H9 (cell line): ENCODE data around the gene APOB. TPM values are rescaled to one million over a fixed set of nuclear protein-coding genes. Genes with fewer than 3 reads are reported as not detected.

Source experiments
- DNase-seq: peaks from one replicate; pipeline ENCODE4 v3.0.0-alpha.2; 2017
- H2AFZ ChIP-seq: one replicate; pipeline ENCODE4 v1.6.1; 2013; ENCODE audit warnings: mild to moderate bottlenecking, low read length, control low read depth, moderate library complexity
- H2AK5ac ChIP-seq: 2 replicates; pipeline ENCODE4 v1.6.1; 2013; ENCODE audit warnings: low read length, control low read depth, mixed read lengths; ENCODE audit not compliant: insufficient read length
- H2BK120ac ChIP-seq: one replicate; pipeline ENCODE4 v1.6.1; 2013; ENCODE audit warnings: low read depth, mild to moderate bottlenecking, low read length, control low read depth, inconsistent platforms; ENCODE audit not compliant: poor library complexity, severe bottlenecking
- H2BK12ac ChIP-seq: 2 replicates; pipeline ENCODE4 v1.6.1; 2013; ENCODE audit warnings: low read length, control low read depth, mixed read lengths, low read depth; ENCODE audit not compliant: insufficient read length
- H2BK15ac ChIP-seq: 2 replicates; pipeline ENCODE4 v1.6.1; 2013; ENCODE audit warnings: low read depth, low read length, control low read depth
- H2BK20ac ChIP-seq: one replicate; pipeline ENCODE4 v1.6.1; 2013; ENCODE audit warnings: low read depth, mild to moderate bottlenecking, low read length, control low read depth, inconsistent platforms; ENCODE audit not compliant: poor library complexity, severe bottlenecking
- H2BK5ac ChIP-seq: 2 replicates; pipeline ENCODE4 v1.6.1; 2013; ENCODE audit warnings: low read length, control low read depth, mixed read lengths; ENCODE audit not compliant: insufficient read length
- H3K14ac ChIP-seq: 2 replicates; pipeline ENCODE4 v1.6.1; 2013; ENCODE audit warnings: low read length, control low read depth; ENCODE audit not compliant: insufficient read depth
- H3K18ac ChIP-seq: 2 replicates; pipeline ENCODE4 v1.6.1; 2013; ENCODE audit warnings: low read depth, mild to moderate bottlenecking, mixed read lengths, low read length, control low read depth; ENCODE audit not compliant: insufficient read length
- H3K23ac ChIP-seq: 2 replicates; pipeline ENCODE4 v1.6.1; 2013; ENCODE audit warnings: low read length, control low read depth, mixed read lengths, low read depth; ENCODE audit not compliant: insufficient read length
- H3K23me2 ChIP-seq: 2 replicates; pipeline ENCODE4 v1.6.1; 2013; ENCODE audit warnings: low read depth, mild to moderate bottlenecking, mixed read lengths, low read length, control low read depth; ENCODE audit not compliant: insufficient read length, poor library complexity, severe bottlenecking
- H3K27ac ChIP-seq: 2 replicates; pipeline ENCODE4 v1.5.1; 2013; ENCODE audit warnings: low read length, control low read depth, mixed read lengths, low read depth; ENCODE audit not compliant: insufficient read length
- H3K27me3 ChIP-seq: 2 replicates; pipeline ENCODE4 v1.6.1; 2013; ENCODE audit warnings: low read length, control low read depth, inconsistent platforms; ENCODE audit not compliant: insufficient read depth
- H3K4ac ChIP-seq: 2 replicates; pipeline ENCODE4 v1.6.1; 2013; ENCODE audit warnings: low read depth, mild to moderate bottlenecking, control low read depth, inconsistent platforms, low read length, moderate library complexity
- H3K4me1 ChIP-seq: 2 replicates; pipeline ENCODE4 v1.6.1; 2013; ENCODE audit warnings: low read length, control low read depth, inconsistent platforms; ENCODE audit not compliant: insufficient read depth
- H3K4me2 ChIP-seq: 2 replicates; pipeline ENCODE4 v1.6.1; 2013; ENCODE audit warnings: low read length, control low read depth, mixed read lengths; ENCODE audit not compliant: insufficient read length, insufficient read depth
- H3K56ac ChIP-seq: 2 replicates; pipeline ENCODE4 v1.6.1; 2013; ENCODE audit warnings: low read depth, mild to moderate bottlenecking, mixed read lengths, low read length, control low read depth; ENCODE audit not compliant: insufficient read length
- H3K79me1 ChIP-seq: 2 replicates; pipeline ENCODE4 v1.6.1; 2013; ENCODE audit warnings: low read depth, mild to moderate bottlenecking, moderate library complexity, low read length, control low read depth, inconsistent platforms; ENCODE audit not compliant: insufficient read depth, poor library complexity, severe bottlenecking
- H3K79me2 ChIP-seq: 2 replicates; pipeline ENCODE4 v1.6.1; 2013; ENCODE audit warnings: low read length, control low read depth, inconsistent platforms; ENCODE audit not compliant: insufficient read depth
- H3K9ac ChIP-seq: 2 replicates; pipeline ENCODE4 v1.6.1; 2013; ENCODE audit warnings: low read length, control low read depth, mixed read lengths; ENCODE audit not compliant: insufficient read length; ENCODE audit errors: extremely low read depth
- H3K9me3 ChIP-seq: one replicate; pipeline ENCODE4 v1.6.1; 2013; ENCODE audit warnings: low read depth, low read length, inconsistent platforms; ENCODE audit not compliant: control insufficient read depth
- H3T11ph ChIP-seq: one replicate; pipeline ENCODE4 v1.6.1; 2013; ENCODE audit warnings: mild to moderate bottlenecking, low read length, control low read depth, inconsistent platforms
- H4K20me1 ChIP-seq: one replicate; pipeline ENCODE4 v1.6.1; 2013; ENCODE audit not compliant: control insufficient read depth, insufficient read length, insufficient read depth
- H4K5ac ChIP-seq: 2 replicates; pipeline ENCODE4 v1.6.1; 2013; ENCODE audit warnings: low read depth, mild to moderate bottlenecking, mixed read lengths, low read length, control low read depth; ENCODE audit not compliant: insufficient read length
- H4K8ac ChIP-seq: replicated peaks from 2 replicates; pipeline ENCODE4 v1.6.1; 2013; ENCODE audit warnings: low read length, control low read depth, mixed read lengths, low read depth; ENCODE audit not compliant: insufficient read length
- H4K91ac ChIP-seq: 2 replicates; pipeline ENCODE4 v1.6.1; 2013; ENCODE audit warnings: low read depth, mild to moderate bottlenecking, moderate library complexity, mixed read lengths, low read length, control low read depth; ENCODE audit not compliant: insufficient read length
- H3K27ac Mint-ChIP-seq, 3 experiments: 2 replicates in 2 of 3; 3 replicates in 1 of 3; pipeline ENCODE4 v1.8.0; 2020 to 2021; ENCODE audit warnings: mixed read lengths in 3 of 3, mild to moderate bottlenecking in 1 of 3, moderate library complexity in 1 of 3
- H3K27me3 Mint-ChIP-seq: 2 replicates; pipeline ENCODE4 v1.8.0; 2021; ENCODE audit warnings: low read depth, mild to moderate bottlenecking, moderate library complexity, mixed read lengths
- H3K36me3 Mint-ChIP-seq, 3 experiments: 2 replicates in 2 of 3; 3 replicates in 1 of 3; pipeline ENCODE4 v1.8.0; 2020 to 2021; ENCODE audit warnings: low read depth in 3 of 3, mixed read lengths in 3 of 3; ENCODE audit not compliant: insufficient read depth in 1 of 3
- H3K4me1 Mint-ChIP-seq, 2 experiments: 2 replicates each; pipeline ENCODE4 v1.8.0; 2020; ENCODE audit warnings: mixed read lengths in 2 of 2
- H3K4me3 Mint-ChIP-seq, 2 experiments: 2 replicates in 1 of 2; 3 replicates in 1 of 2; pipeline ENCODE4 v1.8.0; 2020 to 2021; ENCODE audit warnings: mild to moderate bottlenecking in 2 of 2, mixed read lengths in 2 of 2, moderate library complexity in 1 of 2
- H3K9me3 Mint-ChIP-seq, 2 experiments: 2 replicates in 1 of 2; 3 replicates in 1 of 2; pipeline ENCODE4 v1.8.0; 2020; ENCODE audit warnings: mild to moderate bottlenecking in 2 of 2, mixed read lengths in 2 of 2, moderate library complexity in 1 of 2
- WGBS: extraction: QIAGEN DNeasy Blood & Tissue Kit; methylation state at CpG from one replicate; pipeline ENCODE4 v1.1.7; 2013; ENCODE audit warnings: missing lambda C conversion rate, low lambda C conversion rate, mixed read lengths; ENCODE audit not compliant: insufficient read length; ENCODE audit errors: extremely low coverage; 5-methylcytosine and 5-hydroxymethylcytosine counted together
- total RNA-seq: library from RNA; stranded (reverse); gene quantifications from 2 replicates; pipeline ENCODE4 v1.2.1, GENCODE V29; 2021
- TF ChIP-seq, protein P1 (sequence below): fragments of 200-600 bp; sonication (generic); conservative IDR thresholded peaks from 3 replicates; pipeline ENCODE4 v1.8.0; 2021; ENCODE audit warnings: antibody characterized with exemption, mild to moderate bottlenecking

The APOB gene
- total RNA-seq, 1 experiment from 2014 or later, result 0.26 TPM

DNA sequence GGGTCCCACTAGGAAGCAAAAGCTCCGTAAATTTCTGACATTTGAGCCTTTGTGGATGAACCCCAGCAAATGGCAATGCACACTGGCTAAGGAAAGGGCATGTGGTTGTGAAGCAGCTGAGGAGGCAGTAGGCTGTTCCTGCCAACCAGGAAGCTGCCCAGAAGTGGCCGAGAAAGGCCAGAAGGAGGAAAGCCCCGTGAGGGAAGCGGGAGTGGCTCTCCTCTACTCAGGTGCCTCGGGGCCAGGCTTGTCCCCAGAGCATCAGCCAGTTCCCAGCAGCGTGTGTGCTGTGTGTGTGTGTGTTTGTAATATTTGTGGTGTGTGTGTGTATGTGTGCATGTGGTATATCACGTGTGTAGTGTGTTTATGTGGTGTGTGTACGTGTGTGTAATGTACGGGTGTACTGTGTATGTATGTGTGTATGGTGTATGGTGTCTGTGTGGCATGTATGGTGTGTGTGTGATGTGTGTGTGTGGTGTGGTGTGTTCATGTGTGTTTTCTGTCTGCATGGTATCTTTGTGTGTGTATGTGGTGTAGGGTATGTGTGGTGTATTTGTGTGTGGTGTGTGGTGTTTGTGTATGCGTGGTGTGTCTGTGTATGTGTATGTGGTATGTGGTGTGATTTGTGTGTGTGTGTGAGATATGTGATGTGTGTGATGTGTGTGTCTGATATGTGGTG lies 90.6 kb downstream of the APOB start:
- Histone ChIP-seq H4K91ac (no peak overlapping the region), H4K8ac (no peak overlapping the region), H3K4me2 (no peak overlapping the region), H3K9ac (no peak overlapping the region), H4K5ac (no peak overlapping the region), H2BK15ac (no peak overlapping the region), H3K4ac (no peak overlapping the region), H3K27me3 (no peaks in the 10 kb centered on the region), H3T11ph (no peak overlapping the region), H3K9me3 (no peaks in the 10 kb centered on the region), H3K14ac (no peak overlapping the region), H2BK12ac (no peak overlapping the region), H3K56ac (no peak overlapping the region), H2BK120ac (no peak overlapping the region), H3K79me1 (no peaks in the 10 kb centered on the region), H2BK20ac (no peak overlapping the region), H4K20me1 (no peaks in the 10 kb centered on the region), H3K79me2 (no peaks in the 10 kb centered on the region), H2AK5ac (no peak overlapping the region), H2BK5ac (no peak overlapping the region), H3K23me2 (no peaks in the 10 kb centered on the region), H3K27ac (no peak overlapping the region), H3K23ac (no peak overlapping the region), H3K18ac (no peak overlapping the region), H2AFZ (no peak overlapping the region), H3K4me1 (no peaks in the 10 kb centered on the region)
- Mint-ChIP-seq H3K9me3 (no peaks in the 10 kb centered on the region), H3K36me3 (no peaks in the 10 kb centered on the region), H3K27me3 (peaks cover 9% of the 10 kb centered on the region), H3K4me3 (no peak overlapping the region), H3K4me1 (no peaks in the 10 kb centered on the region), H3K27ac (no peak overlapping the region)
- TF ChIP-seq, protein P1, sequence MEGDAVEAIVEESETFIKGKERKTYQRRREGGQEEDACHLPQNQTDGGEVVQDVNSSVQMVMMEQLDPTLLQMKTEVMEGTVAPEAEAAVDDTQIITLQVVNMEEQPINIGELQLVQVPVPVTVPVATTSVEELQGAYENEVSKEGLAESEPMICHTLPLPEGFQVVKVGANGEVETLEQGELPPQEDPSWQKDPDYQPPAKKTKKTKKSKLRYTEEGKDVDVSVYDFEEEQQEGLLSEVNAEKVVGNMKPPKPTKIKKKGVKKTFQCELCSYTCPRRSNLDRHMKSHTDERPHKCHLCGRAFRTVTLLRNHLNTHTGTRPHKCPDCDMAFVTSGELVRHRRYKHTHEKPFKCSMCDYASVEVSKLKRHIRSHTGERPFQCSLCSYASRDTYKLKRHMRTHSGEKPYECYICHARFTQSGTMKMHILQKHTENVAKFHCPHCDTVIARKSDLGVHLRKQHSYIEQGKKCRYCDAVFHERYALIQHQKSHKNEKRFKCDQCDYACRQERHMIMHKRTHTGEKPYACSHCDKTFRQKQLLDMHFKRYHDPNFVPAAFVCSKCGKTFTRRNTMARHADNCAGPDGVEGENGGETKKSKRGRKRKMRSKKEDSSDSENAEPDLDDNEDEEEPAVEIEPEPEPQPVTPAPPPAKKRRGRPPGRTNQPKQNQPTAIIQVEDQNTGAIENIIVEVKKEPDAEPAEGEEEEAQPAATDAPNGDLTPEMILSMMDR, result no peak
- no peak for DNase-seq
- WGBS, result 100% methylated on average over 4 of the region's 10 CpGs

Other genes with a start within 250 kb of the APOB start
- 15.2 and 19.6 TPM in 2 replicates for gene LDAH, start 221.0 kb downstream of the APOB start, total RNA-seq
- not detected in 2 replicates for gene TDRD15, start 79.9 kb upstream of the APOB start, total RNA-seq